Kidney (tissue), 14 donors: ENCODE data around the gene GREM1. TPM values are rescaled to one million over a fixed set of nuclear protein-coding genes. Genes with fewer than 3 reads are reported as not detected.

Source experiments
- DNase-seq, 5 donors: peaks; one replicate each; pipeline ENCODE4 v3.0.0-alpha.2; 2013 to 2020
- FAIRE-seq: peaks from 2 replicates; lab custom pipeline; 2012; peaks lifted over from hg19 to GRCh38; lab: Jason Lieb, UNC
- H3K27ac ChIP-seq, 2 donors: one replicate each; pipeline ENCODE4 v1.7.0; 2013; ENCODE audit warnings: low read depth in 2 of 2, low read length in 2 of 2, inconsistent platforms in 1 of 2
- H3K27me3 ChIP-seq: one replicate; pipeline ENCODE4 v1.7.1; 2013; ENCODE audit warnings: low read length, inconsistent platforms; ENCODE audit not compliant: control insufficient read depth, insufficient read depth
- H3K36me3 ChIP-seq, 3 donors: one replicate each; pipeline versions ENCODE4 v1.7.0 to v1.7.1; 2013; ENCODE audit warnings: low read length in 3 of 3, control low read depth in 1 of 3, inconsistent platforms in 1 of 3; ENCODE audit not compliant: insufficient read depth in 3 of 3, control insufficient read depth in 2 of 3
- H3K4me1 ChIP-seq, 3 donors: one replicate each; pipeline versions ENCODE4 v1.7.0 to v1.7.1; 2013; ENCODE audit warnings: low read length in 3 of 3, inconsistent platforms in 1 of 3, low read depth in 1 of 3; ENCODE audit not compliant: control insufficient read depth in 2 of 3, insufficient read depth in 2 of 3
- H3K4me3 ChIP-seq, 3 donors: one replicate each; pipeline versions ENCODE4 v1.7.0 to v1.8.1; 2013; ENCODE audit warnings: low read length in 3 of 3, control low read depth in 1 of 3, inconsistent platforms in 1 of 3
- H3K9ac ChIP-seq, 3 donors: one replicate each; pipeline versions ENCODE4 v1.7.0 to v1.7.1; 2013; ENCODE audit warnings: low read length in 3 of 3, control low read depth in 1 of 3, inconsistent platforms in 1 of 3
- H3K9me3 ChIP-seq, 3 donors: one replicate each; pipeline versions ENCODE4 v1.7.0 to v1.7.1; 2013; ENCODE audit warnings: low read length in 3 of 3, control low read depth in 1 of 3, inconsistent platforms in 1 of 3; ENCODE audit not compliant: control insufficient read depth in 2 of 3, insufficient read depth in 1 of 3
- CTCF ChIP-seq: IDR thresholded peaks from 3 replicates; pipeline ENCODE4 v1.5.1; 2012; ENCODE audit warnings: mild to moderate bottlenecking, moderate library complexity, borderline replicate concordance; ENCODE audit not compliant: insufficient read depth; ENCODE audit errors: extremely low read depth
- intact Hi-C: fragments of 100-400 bp; cut with DNase I; formaldehyde crosslinking; loops from one replicate; pipeline ENCODE4 v1.11.1; 2022
- polyA plus RNA-seq: library from polyadenylated mRNA; stranded (reverse); fragments of 350-450 nt; fragmentation: Illumina TruSeq; extraction: RNeasy Lipid Tissue Mini Kit (QIAGEN cat#74804); gene quantifications from one replicate; pipeline ENCODE4 v1.2.3, GENCODE V29; 2014; ENCODE audit warnings: low read depth, low replicate concordance; ENCODE audit not compliant: insufficient read depth
- total RNA-seq: library from RNA; stranded (reverse); fragmentation: NEBNext Ultra II Directional; extraction: Animal tissue kit (Norgen Biotek cat#: 25700); gene quantifications from one replicate; pipeline ENCODE4 v1.2.1, GENCODE V29; 2021
- donor health status: control.
- donor health status: control.
- donor health status: control.
- donor health status: control.
- donor health status: control.
- donor health status: DM: yes; HTN: yes; CAD: no.
- donor health status: Normal renal cell carcinoma (clear cell type).

Gene GREM1
- total and polyA plus RNA-seq, 2 donors from 2014 or later: 0.15 to 4.8 TPM

DNA sequence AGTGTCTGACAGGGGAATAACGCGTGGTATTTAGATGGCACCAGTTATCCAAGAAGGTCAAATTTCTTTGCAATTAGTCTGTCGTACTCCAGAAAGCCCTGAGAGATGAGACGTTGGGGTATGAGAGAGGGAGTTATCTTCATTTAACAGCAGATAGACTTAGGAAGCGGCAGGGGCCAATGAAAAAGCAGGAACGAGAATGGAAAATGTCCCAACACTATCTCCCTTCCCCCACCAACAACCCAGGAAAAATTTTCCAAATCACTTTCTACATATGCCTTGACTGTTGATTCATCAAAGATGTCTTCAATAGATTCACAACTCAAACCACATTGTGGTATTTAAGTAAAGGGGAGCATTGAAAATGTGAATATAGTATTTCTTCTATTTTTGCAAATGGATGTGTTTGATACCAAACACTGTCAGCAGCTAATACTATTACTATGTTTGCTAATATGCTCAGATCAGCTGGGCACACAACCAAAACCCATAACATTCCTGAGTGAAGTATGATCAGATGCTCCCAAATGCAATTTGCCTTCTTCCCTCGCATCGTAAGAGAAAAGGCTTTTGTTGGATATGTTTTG is 13.3 kb upstream of the GREM1 start:
- Histone ChIP-seq H3K4me1 (no peaks in the 10 kb centered on the region), H3K36me3 (no peaks in the 10 kb centered on the region), H3K27me3 (no peaks in the 10 kb centered on the region), H3K9ac (no peak overlapping the region), H3K4me3 (no peak overlapping the region), H3K27ac (no peak overlapping the region), H3K9me3 (no peaks in the 10 kb centered on the region)
- intact Hi-C loops: no loop called here
- DNase-seq (no peak), FAIRE-seq (no peak)
- TF ChIP-seq CTCF: no peak

GRCh38 chr15:32705446-32705845 is 12.4 kb upstream of the GREM1 start:
- Histone ChIP-seq H3K9ac (no peak overlapping the region), H3K4me1 (no peaks in the 10 kb centered on the region), H3K27me3 (no peaks in the 10 kb centered on the region), H3K9me3 (no peaks in the 10 kb centered on the region), H3K4me3 (no peak overlapping the region), H3K36me3 (no peaks in the 10 kb centered on the region), H3K27ac (no peak overlapping the region)
- intact Hi-C loops: no loop called here
- TF ChIP-seq CTCF: no peak
- no peak for DNase-seq
- no peak for FAIRE-seq

- Histone ChIP-seq H3K27ac (no peak overlapping the region), H3K4me3 (no peak overlapping the region), H3K4me1 (no peaks in the 10 kb centered on the region), H3K36me3 (no peaks in the 10 kb centered on the region), H3K9me3 (no peaks in the 10 kb centered on the region), H3K27me3 (no peaks in the 10 kb centered on the region), H3K9ac (no peak overlapping the region)
- DNase-seq (peak in 1 of 5 donors; percentile 11), FAIRE-seq (no peak)
- intact Hi-C loops: no loop called here
- no peak for TF ChIP-seq CTCF
Measured at GRCh38 chr15:32706704-32707103, 11.1 kb upstream of the GREM1 start.

DNA sequence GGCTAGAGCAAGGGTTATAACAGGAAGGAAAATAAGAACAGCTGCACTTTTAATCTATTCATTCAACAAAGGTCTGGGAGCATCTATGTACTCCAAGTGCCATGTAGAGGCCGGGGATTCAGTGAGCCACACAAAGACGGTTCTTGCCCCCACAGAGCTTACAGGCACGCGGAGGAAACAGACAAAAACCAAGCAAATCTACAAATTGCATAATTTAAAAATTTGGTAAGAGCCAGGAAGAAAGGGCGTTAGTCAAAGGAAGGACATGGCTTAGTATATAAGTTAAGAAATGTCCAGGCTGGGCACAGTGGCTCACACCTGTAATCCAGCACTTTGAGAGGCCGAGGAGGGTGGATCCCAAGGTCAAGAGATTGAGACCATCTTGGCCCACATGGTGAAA is 10.4 kb upstream of the GREM1 start:
- Histone ChIP-seq H3K27ac (no peak overlapping the region), H3K27me3 (no peaks in the 10 kb centered on the region), H3K4me3 (no peak overlapping the region), H3K9ac (no peak overlapping the region), H3K4me1 (no peaks in the 10 kb centered on the region), H3K36me3 (no peaks in the 10 kb centered on the region), H3K9me3 (no peaks in the 10 kb centered on the region)
- intact Hi-C loops: no loop called here
- no peak for DNase-seq
- no peak for TF ChIP-seq CTCF
- FAIRE-seq: no peak
